Esophagus muscularis mucosa (tissue), 4 donors: Measurements from ENCODE around the gene UBASH3B. TPM values are rescaled to one million over a fixed set of nuclear protein-coding genes. Genes with fewer than 3 reads are reported as not detected.

Experiments used
- DNase-seq: peaks from one replicate; pipeline ENCODE4 v3.0.0-alpha.2; 2017; ENCODE audit errors: extremely low spot score
- H3K27ac ChIP-seq, 4 donors: fragments of 200-600 bp; sonication (generic); replicated peaks in 1 of 4; 1 replicate in 3 of 4; 2 replicates in 1 of 4; pipeline ENCODE4 v1.5.1; 2016 to 2019; ENCODE audit warnings: mild to moderate bottlenecking in 1 of 4
- H3K27me3 ChIP-seq, 4 donors: fragments of 200-600 bp; sonication (generic); one replicate each; pipeline versions ENCODE4 v1.5.1 to v1.6.0; 2016 to 2019
- H3K36me3 ChIP-seq, 4 donors: fragments of 200-600 bp; sonication (generic); one replicate each; pipeline ENCODE4 v1.5.1; 2016 to 2019
- H3K4me1 ChIP-seq, 4 donors: fragments of 200-600 bp; sonication (generic); one replicate each; pipeline ENCODE4 v1.5.1; 2016 to 2019
- H3K4me3 ChIP-seq, 4 donors: fragments of 200-600 bp; sonication (generic); 1 replicate in 2 of 4; 2 replicates in 2 of 4; pipeline ENCODE4 v1.5.1; 2016 to 2019; ENCODE audit warnings: mild to moderate bottlenecking in 4 of 4, moderate library complexity in 1 of 4
- H3K9me3 ChIP-seq, 4 donors: fragments of 200-600 bp; sonication (generic); 1 replicate in 3 of 4; 2 replicates in 1 of 4; pipeline ENCODE4 v1.5.1; 2016 to 2019
- CTCF ChIP-seq, 3 experiments: fragments of 200-600 bp in 2 of 3; fragments of 450-650 bp in 1 of 3; sonication (generic) in 2 of 3; IDR thresholded peaks; one replicate each; pipeline ENCODE4 v1.5.1; 2017 to 2019; ENCODE audit warnings: antibody characterized with exemption in 3 of 3, mild to moderate bottlenecking in 2 of 3, moderate library complexity in 1 of 3
- EP300 ChIP-seq: sonication (generic); formaldehyde crosslinking; IDR thresholded peaks from one replicate; pipeline ENCODE4 v1.6.1; 2017; ENCODE audit warnings: antibody characterized with exemption
- POLR2A ChIP-seq: fragments of 450-650 bp; IDR thresholded peaks from one replicate; pipeline ENCODE4 v1.6.1; 2017; ENCODE audit warnings: antibody characterized with exemption, moderate library complexity, mild to moderate bottlenecking, low read depth
- POLR2AphosphoS5 ChIP-seq, 2 donors: sonication (generic); formaldehyde crosslinking; IDR thresholded peaks; one replicate each; pipeline ENCODE4 v1.6.1; 2017; ENCODE audit warnings: antibody characterized with exemption in 2 of 2
- WGBS: methylation state at CpG from one replicate; pipeline ENCODE4 v1.1.5; 2018; 5-methylcytosine and 5-hydroxymethylcytosine counted together
- intact Hi-C: fragments of 100-400 bp; cut with DNase I; formaldehyde crosslinking; loops from one replicate; pipeline ENCODE4 v1.15.1; 2023
- total RNA-seq, 4 donors: library from RNA; depleted of rRNA; stranded (reverse); fragments of >200 nt; gene quantifications; one replicate each; pipeline versions ENCODE4 v1.1.0 to v1.2.1, GENCODE V29; 2016

The UBASH3B gene
- total RNA-seq, 4 donors from 2014 or later: 0.42 to 6.8 (median 1.7) TPM

DNA sequence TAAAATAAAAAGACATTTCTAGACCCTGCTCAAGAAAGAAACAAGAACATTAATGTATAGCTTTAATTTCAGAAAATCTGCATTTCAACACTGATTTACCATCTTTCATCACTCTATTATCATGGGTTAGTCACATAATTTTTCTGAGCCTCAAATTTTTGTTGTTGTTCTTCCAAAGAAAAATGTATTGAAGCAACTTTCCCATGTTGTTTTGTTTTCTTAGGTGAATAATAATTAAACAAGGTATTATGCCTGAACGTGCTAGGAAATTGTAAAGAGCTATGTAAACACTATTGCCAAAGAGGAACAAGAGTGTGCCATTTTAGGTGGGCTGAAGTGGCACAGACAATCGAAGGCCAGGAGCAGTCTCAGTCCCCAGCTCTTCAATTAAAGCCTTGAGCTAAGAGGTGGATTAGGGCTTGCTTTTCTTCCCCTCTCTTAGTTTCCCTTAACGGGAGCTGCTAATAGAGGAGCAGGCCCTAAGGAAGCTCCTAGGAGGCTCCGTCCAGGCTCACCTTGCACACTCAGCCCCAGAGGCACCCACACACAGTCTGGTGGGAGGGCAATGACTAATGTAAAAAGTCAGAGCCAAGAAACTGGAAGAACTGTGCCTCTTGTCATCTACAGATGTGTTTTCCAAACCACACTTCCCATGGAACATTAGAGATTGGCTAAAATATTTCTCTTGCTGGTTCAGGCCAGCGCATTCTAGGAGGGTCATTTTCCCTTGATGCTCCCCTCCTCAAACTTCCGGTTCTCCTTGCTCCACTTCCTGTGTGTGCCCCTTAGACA lies 8.8 kb upstream of the UBASH3B start:
- intact Hi-C loops: no loop called here
- WGBS: 79% methylated on average over 6 of the region's 6 CpGs
- Histone ChIP-seq H3K27ac (no peak overlapping the region), H3K36me3 (no peaks in the 10 kb centered on the region), H3K4me3 (no peak overlapping the region), H3K9me3 (no peaks in the 10 kb centered on the region), H3K27me3 (peaks cover 0 to 8% (median 0%) of the 10 kb centered on the region in 4 donors), H3K4me1 (peaks cover 0 to 11% (median 5%) of the 10 kb centered on the region in 4 donors)
- DNase-seq: no peak
- TF ChIP-seq POLR2AphosphoS5 (IDR thresholded peaks at IDR 0.05) (no peak), CTCF (IDR thresholded peaks at IDR 0.05) (no peak), EP300 (no peak), POLR2A (no peak)

DNA sequence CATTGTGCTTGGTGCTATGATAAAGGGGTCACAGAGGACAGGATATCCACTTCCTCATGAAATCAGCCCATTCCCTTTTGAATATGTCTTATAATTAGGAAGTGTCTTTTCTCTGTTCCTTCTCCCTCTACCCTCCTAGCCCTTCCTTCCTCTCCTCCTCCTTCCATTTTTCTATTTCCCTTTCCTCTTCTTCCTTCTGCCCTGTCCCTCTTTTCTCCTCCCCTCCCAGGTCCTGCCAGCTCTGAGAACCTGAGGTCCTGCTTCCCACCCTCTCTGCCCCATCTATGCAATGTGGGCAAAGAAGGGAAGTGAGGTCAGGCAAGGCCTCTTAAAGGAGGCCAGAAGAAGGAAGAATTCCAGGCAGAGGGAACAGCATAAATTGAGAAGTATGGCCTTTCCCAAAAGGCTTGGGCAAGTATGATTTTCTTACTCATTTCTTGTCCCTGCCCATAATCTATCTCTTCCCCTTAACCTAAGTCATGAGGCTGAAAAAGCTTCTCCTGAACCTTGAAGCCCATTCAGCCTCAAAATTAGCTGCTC lies 7.7 kb upstream of the UBASH3B start:
- Histone ChIP-seq H3K4me3 (no peak overlapping the region), H3K4me1 (peaks cover 0 to 5% (median under 1%) of the 10 kb centered on the region in 4 donors), H3K9me3 (no peaks in the 10 kb centered on the region), H3K36me3 (no peaks in the 10 kb centered on the region), H3K27me3 (peaks cover 0 to 17% (median 0%) of the 10 kb centered on the region in 4 donors), H3K27ac (no peak overlapping the region)
- intact Hi-C loops: no loop called here
- no peak for TF ChIP-seq EP300
- TF ChIP-seq POLR2A: no peak
- no peak for TF ChIP-seq POLR2AphosphoS5 (IDR thresholded peaks at IDR 0.05)
- TF ChIP-seq CTCF (IDR thresholded peaks at IDR 0.05): no peak
- DNase-seq: no peak

GRCh38 chr11:122649116-122649515 lies 6.4 kb upstream of the UBASH3B start:
- no peak for DNase-seq
- 90% methylated on average over 3 of the region's 3 CpGs for WGBS
- Histone ChIP-seq H3K4me1 (no peaks in the 10 kb centered on the region), H3K4me3 (no peak overlapping the region), H3K27me3 (peaks cover 0 to 21% (median 0%) of the 10 kb centered on the region in 4 donors), H3K36me3 (no peaks in the 10 kb centered on the region), H3K27ac (no peak overlapping the region), H3K9me3 (no peaks in the 10 kb centered on the region)
- TF ChIP-seq EP300 (no peak), CTCF (IDR thresholded peaks at IDR 0.05) (no peak), POLR2AphosphoS5 (IDR thresholded peaks at IDR 0.05) (no peak), POLR2A (no peak)
- intact Hi-C loops: no loop called here

- Histone ChIP-seq H3K27me3 (peaks cover 0 to 21% (median 0%) of the 10 kb centered on the region in 4 donors), H3K36me3 (no peaks in the 10 kb centered on the region), H3K27ac (no peak overlapping the region), H3K4me3 (no peak overlapping the region), H3K9me3 (no peaks in the 10 kb centered on the region), H3K4me1 (peaks cover 3 to 7% (median 6%) of the 10 kb centered on the region in 4 donors)
- TF ChIP-seq EP300: no peak
- TF ChIP-seq POLR2AphosphoS5 (IDR thresholded peaks at IDR 0.05): no peak
- no peak for TF ChIP-seq POLR2A
- no peak for TF ChIP-seq CTCF (IDR thresholded peaks at IDR 0.05)
- no peak for DNase-seq
- intact Hi-C loops: no loop called here
- 50% methylated on average over 1 of the region's 1 CpG for WGBS
Measured at GRCh38 chr11:122650619-122651018, 4.9 kb upstream of the UBASH3B start.
